H1 (cell line): Measurements from ENCODE around the gene PTPRE.

ENCODE experiments used
- ASH2L ChIP-seq: fragments of 200-600, 300-600 bp; sonication (generic); IDR thresholded peaks from one replicate; pipeline ENCODE4 v1.7.1; 2017; ENCODE audit warnings: low read length
- CHD2 ChIP-seq: IDR thresholded peaks from 2 replicates; pipeline ENCODE4 v1.6.1; 2012; ENCODE audit warnings: low read length, improper control_type of control experiment
- JUN ChIP-seq: IDR thresholded peaks from 2 replicates; pipeline ENCODE4 v1.6.1; 2011; ENCODE audit warnings: low read depth, mild to moderate bottlenecking, improper control_type of control experiment, low read length
- MAFK ChIP-seq: IDR thresholded peaks from 2 replicates; pipeline ENCODE4 v1.6.1; 2012; ENCODE audit warnings: low read depth, mild to moderate bottlenecking, improper control_type of control experiment, low read length
- POLR2A ChIP-seq, 2 experiments: IDR thresholded peaks; 1 replicate in 1 of 2; 2 replicates in 1 of 2; pipeline ENCODE4 v1.6.1; 2011; ENCODE audit warnings: low read depth in 2 of 2, low read length in 2 of 2, mild to moderate bottlenecking in 2 of 2; ENCODE audit errors: control extremely low read depth in 1 of 2
- RAD21 ChIP-seq, 2 experiments: IDR thresholded peaks in 1 of 2; conservative IDR thresholded peaks in 1 of 2; 2 replicates each; pipeline ENCODE4 v1.6.1; 2011; ENCODE audit warnings: low read depth in 2 of 2, low read length in 2 of 2, improper control_type of control experiment in 1 of 2, inconsistent platforms in 1 of 2, mild to moderate bottlenecking in 1 of 2, moderate library complexity in 1 of 2
- RXRA ChIP-seq: IDR thresholded peaks from 2 replicates; pipeline ENCODE4 v1.6.1; 2011; ENCODE audit warnings: low read depth, mild to moderate bottlenecking, low read length, moderate library complexity; ENCODE audit not compliant: insufficient read depth
- SIX5 ChIP-seq: IDR thresholded peaks from 2 replicates; pipeline ENCODE4 v1.6.1; 2011; ENCODE audit warnings: mild to moderate bottlenecking, low read depth, low read length
- TF ChIP-seq, protein P1 (sequence below), 3 experiments: IDR thresholded peaks; 1 replicate in 2 of 3; 2 replicates in 1 of 3; pipeline versions ENCODE4 v1.5.1 to v1.6.1; 2011; ENCODE audit warnings: low read length in 3 of 3, mild to moderate bottlenecking in 3 of 3, inconsistent platforms in 2 of 3, low read depth in 1 of 3, moderate library complexity in 1 of 3; ENCODE audit not compliant: insufficient read depth in 1 of 3; ENCODE audit errors: control extremely low read depth in 1 of 3
- TF ChIP-seq, protein P2 (sequence below): IDR thresholded peaks from 2 replicates; pipeline ENCODE4 v1.6.1; 2012; ENCODE audit warnings: inconsistent platforms

DNA sequence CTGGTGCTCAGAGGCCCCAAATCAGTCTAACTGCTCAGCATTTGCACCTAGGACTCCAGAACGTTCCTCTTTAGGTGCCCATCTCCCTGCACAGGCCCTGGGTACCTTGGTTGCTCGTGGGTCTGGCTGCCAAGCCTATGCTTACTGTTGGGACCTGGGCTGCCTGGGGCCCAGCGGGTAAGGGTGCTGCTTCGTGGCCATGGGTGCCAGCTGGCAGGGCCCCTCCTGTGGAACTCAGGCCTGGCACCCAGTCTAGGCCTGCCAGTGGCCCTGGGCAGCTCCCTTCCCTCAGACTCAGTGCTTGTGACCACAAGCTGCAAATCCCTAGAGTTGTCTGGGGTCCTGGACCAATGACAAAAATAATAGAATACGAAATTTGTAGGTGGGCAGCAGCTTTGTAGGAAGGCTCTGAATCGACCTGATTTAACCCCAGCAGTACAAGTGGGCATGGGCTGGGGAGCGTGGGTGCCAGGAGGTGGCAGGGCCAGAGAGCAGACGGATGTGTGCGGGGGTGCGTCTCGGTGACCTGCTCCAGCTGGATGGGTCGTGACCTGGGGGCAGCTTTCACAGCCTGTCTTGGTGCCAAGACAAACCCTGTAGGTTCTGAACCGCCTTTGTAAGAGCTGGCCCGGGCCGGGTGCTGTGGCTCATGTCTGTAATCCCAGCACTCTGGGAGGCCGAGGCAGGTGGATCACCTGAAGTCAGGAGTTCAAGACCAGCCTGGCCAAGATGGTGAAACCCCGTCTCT is 149.6 kb downstream of the PTPRE start:
- TF ChIP-seq MAFK (no peak), POLR2A (IDR thresholded peaks at IDR 0.05; ENCODE audit: control extremely low read depth in 1 of 2, low read depth in 2 of 2, low read length in 2 of 2) (no peak), RAD21 (IDR thresholded peaks at IDR 0.05 in 1 of 2, conservative IDR thresholded peaks at IDR 0.05 in 1 of 2; ENCODE audit: low read depth in 2 of 2, low read length in 2 of 2) (no peak), ASH2L (no peak), CHD2 (no peak), SIX5 (no peak), RXRA (no peak), JUN (no peak)
- TF ChIP-seq, protein P1, sequence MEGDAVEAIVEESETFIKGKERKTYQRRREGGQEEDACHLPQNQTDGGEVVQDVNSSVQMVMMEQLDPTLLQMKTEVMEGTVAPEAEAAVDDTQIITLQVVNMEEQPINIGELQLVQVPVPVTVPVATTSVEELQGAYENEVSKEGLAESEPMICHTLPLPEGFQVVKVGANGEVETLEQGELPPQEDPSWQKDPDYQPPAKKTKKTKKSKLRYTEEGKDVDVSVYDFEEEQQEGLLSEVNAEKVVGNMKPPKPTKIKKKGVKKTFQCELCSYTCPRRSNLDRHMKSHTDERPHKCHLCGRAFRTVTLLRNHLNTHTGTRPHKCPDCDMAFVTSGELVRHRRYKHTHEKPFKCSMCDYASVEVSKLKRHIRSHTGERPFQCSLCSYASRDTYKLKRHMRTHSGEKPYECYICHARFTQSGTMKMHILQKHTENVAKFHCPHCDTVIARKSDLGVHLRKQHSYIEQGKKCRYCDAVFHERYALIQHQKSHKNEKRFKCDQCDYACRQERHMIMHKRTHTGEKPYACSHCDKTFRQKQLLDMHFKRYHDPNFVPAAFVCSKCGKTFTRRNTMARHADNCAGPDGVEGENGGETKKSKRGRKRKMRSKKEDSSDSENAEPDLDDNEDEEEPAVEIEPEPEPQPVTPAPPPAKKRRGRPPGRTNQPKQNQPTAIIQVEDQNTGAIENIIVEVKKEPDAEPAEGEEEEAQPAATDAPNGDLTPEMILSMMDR (IDR thresholded peaks at IDR 0.05; ENCODE audit: control extremely low read depth in 1 of 3, insufficient read depth in 1 of 3, low read depth in 1 of 3, low read length in 3 of 3): no peak
- TF ChIP-seq, protein P2, sequence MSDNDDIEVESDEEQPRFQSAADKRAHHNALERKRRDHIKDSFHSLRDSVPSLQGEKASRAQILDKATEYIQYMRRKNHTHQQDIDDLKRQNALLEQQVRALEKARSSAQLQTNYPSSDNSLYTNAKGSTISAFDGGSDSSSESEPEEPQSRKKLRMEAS: no peak
